HTR-8/SVneo (cell line): ENCODE data around the gene ING1.
"Not testable (repeated sequence)": the region's sequence is repeated elsewhere in the genome, so short reads cannot be mapped to it uniquely, and the experiment has no call there.

Source experiments
- DNase-seq: peaks from one replicate; pipeline ENCODE4 v3.0.0; 2011; ENCODE audit warnings: low spot score, mixed read lengths; ENCODE audit not compliant: insufficient read length
- FAIRE-seq: peaks from 2 replicates; lab custom pipeline; 2011; peaks lifted over from hg19 to GRCh38; lab: Jason Lieb, UNC

The ING1 gene

GRCh38 chr13:110713981-110714796 lies 689 bp downstream of the ING1 start:
- no peak for FAIRE-seq
- no peak for DNase-seq

GRCh38 chr13:110714797-110715394 lies 1.4 kb downstream of the ING1 start:
- FAIRE-seq, result no peak
- no peak for DNase-seq

- FAIRE-seq (peak; percentile 77), DNase-seq (peak; percentile 86)
Measured at GRCh38 chr13:110715395-110716246, 2.1 kb downstream of the ING1 start.

GRCh38 chr13:110716247-110716515 lies 2.7 kb downstream of the ING1 start:
- FAIRE-seq, result no peak
- no peak for DNase-seq

- DNase-seq, result no peak
- FAIRE-seq, result no peak
Measured at GRCh38 chr13:110719036-110719710, 5.7 kb downstream of the ING1 start.

GRCh38 chr13:110722971-110723370 lies 9.5 kb downstream of the ING1 start:
- DNase-seq, result no peak
- FAIRE-seq, result no peak

GRCh38 chr13:110723598-110723997 lies 10.1 kb downstream of the ING1 start:
- FAIRE-seq (no peak), DNase-seq (no peak)

- not testable (repeated sequence) for DNase-seq, FAIRE-seq
Measured at GRCh38 chr13:110726153-110726552, 12.7 kb downstream of the ING1 start.

GRCh38 chr13:110726726-110727125 lies 13.2 kb downstream of the ING1 start:
- FAIRE-seq (no peak), DNase-seq (no peak)

GRCh38 chr13:110731072-110731471 lies 17.6 kb downstream of the ING1 start:
- DNase-seq, result no peak
- no peak for FAIRE-seq

GRCh38 chr13:110734561-110734960 lies 21.1 kb downstream of the ING1 start:
- FAIRE-seq (no peak), DNase-seq (no peak)

GRCh38 chr13:110737555-110737954 lies 24.1 kb downstream of the ING1 start:
- no peak for DNase-seq
- FAIRE-seq, result no peak

GRCh38 chr13:110743687-110744086 lies 30.2 kb downstream of the ING1 start:
- no peak for FAIRE-seq

GRCh38 chr13:110746438-110746837 lies 32.9 kb downstream of the ING1 start:
- FAIRE-seq, result no peak

More at GRCh38 chr13:110743687-110744086, 30.2 kb downstream of the ING1 start:
- DNase-seq, result no peak

GRCh38 chr13:110748271-110748670 lies 34.8 kb downstream of the ING1 start:
- DNase-seq, result no peak
- no peak for FAIRE-seq

More at GRCh38 chr13:110746438-110746837, 32.9 kb downstream of the ING1 start:
- no peak for DNase-seq

- FAIRE-seq (no peak), DNase-seq (peak; percentile 33)
Measured at GRCh38 chr13:110756219-110756631, 42.7 kb downstream of the ING1 start.

GRCh38 chr13:110757296-110757695 lies 43.8 kb downstream of the ING1 start:
- FAIRE-seq (no peak), DNase-seq (no peak)

- FAIRE-seq, result no peak
- DNase-seq, result no peak
Measured at GRCh38 chr13:110758195-110758805, 44.8 kb downstream of the ING1 start.

- DNase-seq (no peak), FAIRE-seq (no peak)
Measured at GRCh38 chr13:110759710-110760109, 46.2 kb downstream of the ING1 start.

GRCh38 chr13:110760611-110761010 lies 47.1 kb downstream of the ING1 start:
- DNase-seq, result no peak
- FAIRE-seq, result no peak
